Muscle of leg (tissue), 11 donors: Measurements from ENCODE around the gene NTSR1. TPM values are rescaled to one million over a fixed set of nuclear protein-coding genes. Genes with fewer than 3 reads are reported as not detected.

Experiments used
- DNase-seq: peaks from one replicate; pipeline ENCODE4 v3.0.0; 2013
- H3K27ac ChIP-seq: one replicate; pipeline ENCODE4 v1.5.1; 2013; ENCODE audit warnings: mild to moderate bottlenecking, low read length, control low read depth
- H3K27me3 ChIP-seq: one replicate; pipeline ENCODE4 v1.6.1; 2013; ENCODE audit warnings: low read length; ENCODE audit not compliant: control insufficient read depth, insufficient read depth
- H3K36me3 ChIP-seq: one replicate; pipeline ENCODE4 v1.6.1; 2013; ENCODE audit warnings: low read length; ENCODE audit not compliant: control insufficient read depth, insufficient read depth
- H3K4me1 ChIP-seq: one replicate; pipeline ENCODE4 v1.6.1; 2013; ENCODE audit warnings: low read length; ENCODE audit not compliant: control insufficient read depth, insufficient read depth
- H3K4me3 ChIP-seq: one replicate; pipeline ENCODE4 v1.5.1; 2013; ENCODE audit warnings: low read length, control low read depth
- H3K9me3 ChIP-seq: replicated peaks from 2 replicates; pipeline ENCODE4 v1.6.1; 2013; ENCODE audit warnings: low read depth, low read length; ENCODE audit not compliant: control insufficient read depth
- WGBS: methylation state at CpG from one replicate; pipeline ENCODE4 v1.1.5; 2013; ENCODE audit warnings: missing lambda C conversion rate; ENCODE audit not compliant: insufficient coverage; 5-methylcytosine and 5-hydroxymethylcytosine counted together
- polyA plus RNA-seq, 8 donors: library from polyadenylated mRNA; unstranded; fragments of 120-200 nt; gene quantifications; one replicate each; pipeline versions ENCODE4 v1.2.1 to v1.2.3, GENCODE V29; 2013; ENCODE audit warnings: inconsistent platforms in 1 of 8, low replicate concordance in 1 of 8; ENCODE audit not compliant: insufficient read length in 8 of 8, insufficient read depth in 1 of 8
- total RNA-seq: library from RNA; stranded (reverse); fragments of 120-200 nt; gene quantifications from one replicate; pipeline ENCODE4 v1.2.4, GENCODE V29; 2013

The NTSR1 gene
- total and polyA plus RNA-seq, 9 donors = 0.04 to 0.27 (median 0.18) TPM

DNA sequence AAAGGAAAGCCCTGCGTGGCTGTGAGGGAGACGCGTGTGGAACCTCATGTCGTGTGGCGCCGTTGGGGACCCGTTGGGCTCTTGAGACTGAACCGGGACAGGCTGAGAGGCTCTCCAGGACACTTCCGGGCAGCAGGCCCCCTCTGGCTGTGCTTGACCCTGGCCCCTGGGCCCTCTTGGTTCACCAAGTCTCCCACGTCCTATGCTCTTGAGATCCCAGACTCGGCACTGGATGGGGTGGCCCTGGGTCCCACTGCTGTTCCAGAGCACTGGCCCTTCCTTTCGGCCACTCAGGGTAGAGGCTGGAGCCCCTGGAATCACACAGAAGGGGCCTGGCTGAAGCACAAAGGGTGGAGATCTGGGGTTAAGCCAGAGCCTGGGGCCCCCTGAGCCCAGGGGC is 30.4 kb downstream of the NTSR1 start:
- peaks cover 31% of the 10 kb centered on the region for H3K27me3 ChIP-seq
- no peaks in the 10 kb centered on the region for H3K9me3 ChIP-seq
- no peak overlapping the region for H3K4me3 ChIP-seq
- peak overlapping the region; percentile 48 for H3K27ac ChIP-seq
- DNase-seq = no peak
- 77% methylated on average over 12 of the region's 12 CpGs for WGBS
- peaks cover 39% of the 10 kb centered on the region for H3K4me1 ChIP-seq
- H3K36me3 ChIP-seq = no peaks in the 10 kb centered on the region

GRCh38 chr20:62739581-62740285 is 31.1 kb downstream of the NTSR1 start:
- peak; percentile 70 for DNase-seq
- WGBS = 29% methylated on average over 31 of the region's 32 CpGs
- H3K36me3 ChIP-seq = no peaks in the 10 kb centered on the region
- peaks cover 29% of the 10 kb centered on the region for H3K27me3 ChIP-seq
- peaks cover 42% of the 10 kb centered on the region for H3K4me1 ChIP-seq
- peak overlapping the region; percentile 48 for H3K27ac ChIP-seq
- no peak overlapping the region for H3K4me3 ChIP-seq
- no peaks in the 10 kb centered on the region for H3K9me3 ChIP-seq

DNA sequence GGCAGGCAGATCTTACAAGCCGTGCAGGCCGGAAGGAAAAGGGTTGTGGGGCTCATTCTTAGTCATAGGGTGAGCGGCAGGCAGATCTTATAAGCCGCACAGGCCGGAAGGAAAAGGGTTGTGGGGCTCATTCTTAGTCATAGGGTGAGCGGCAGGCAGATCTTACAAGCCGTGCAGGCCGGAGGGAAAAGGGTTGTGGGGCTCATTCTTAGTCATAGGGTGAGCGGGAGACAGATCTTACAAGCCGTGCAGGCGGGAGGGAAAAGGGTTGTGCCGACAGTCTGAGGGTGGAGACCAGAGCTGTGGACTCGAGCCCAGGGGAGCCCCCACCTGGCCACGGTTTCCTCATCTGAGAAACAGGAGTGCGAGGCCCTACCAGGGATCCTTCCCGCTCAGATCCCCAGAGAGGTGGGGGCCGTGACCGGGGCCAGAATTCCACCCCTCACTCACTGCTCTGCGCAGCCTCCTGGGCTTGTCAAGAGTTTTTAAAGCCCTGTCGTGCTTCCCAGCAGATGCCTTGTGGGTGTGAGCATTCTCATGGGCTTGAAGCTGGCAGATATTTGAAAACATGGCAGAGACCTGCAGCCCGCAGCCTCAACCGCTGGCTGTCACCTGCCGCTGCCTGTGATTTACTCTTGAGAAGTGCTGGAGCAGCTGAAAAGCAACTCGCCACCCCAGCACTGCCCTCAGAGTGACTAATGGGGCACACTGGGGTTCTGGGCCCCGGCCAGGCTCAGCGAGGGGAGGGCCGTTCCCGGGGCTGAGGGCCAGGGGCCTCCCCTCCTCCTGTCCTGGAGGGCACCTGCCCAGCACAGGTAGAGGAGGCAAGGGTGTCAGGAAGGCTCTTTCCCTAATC is 31.9 kb downstream of the NTSR1 start:
- Histone ChIP-seq H3K9me3 (no peaks in the 10 kb centered on the region), H3K27me3 (peaks cover 27% of the 10 kb centered on the region), H3K4me1 (peaks cover 49% of the 10 kb centered on the region), H3K4me3 (no peak overlapping the region), H3K36me3 (no peaks in the 10 kb centered on the region), H3K27ac (peak overlapping the region; percentile 48)
- peak; percentile 47 for DNase-seq
- WGBS = 33% methylated on average over 23 of the region's 28 CpGs

GRCh38 chr20:62741191-62741691 is 32.6 kb downstream of the NTSR1 start:
- Histone ChIP-seq H3K36me3 (no peaks in the 10 kb centered on the region), H3K27me3 (peaks cover 25% of the 10 kb centered on the region), H3K9me3 (no peaks in the 10 kb centered on the region), H3K4me1 (peaks cover 56% of the 10 kb centered on the region), H3K4me3 (no peak overlapping the region), H3K27ac (no peak overlapping the region)
- no peak for DNase-seq
- WGBS = 51% methylated on average over 6 of the region's 9 CpGs

- Histone ChIP-seq H3K27me3 (peaks cover 22% of the 10 kb centered on the region), H3K36me3 (no peaks in the 10 kb centered on the region), H3K27ac (no peak overlapping the region), H3K4me1 (peaks cover 57% of the 10 kb centered on the region), H3K4me3 (no peak overlapping the region), H3K9me3 (no peaks in the 10 kb centered on the region)
- DNase-seq = no peak
- WGBS = 87% methylated on average over 12 of the region's 18 CpGs
These were observed 33.3 kb downstream of the NTSR1 start for GRCh38 chr20:62741701-62742491.

- Histone ChIP-seq H3K4me1 (peaks cover 57% of the 10 kb centered on the region), H3K36me3 (no peaks in the 10 kb centered on the region), H3K4me3 (no peak overlapping the region), H3K9me3 (no peaks in the 10 kb centered on the region), H3K27me3 (peaks cover 22% of the 10 kb centered on the region), H3K27ac (no peak overlapping the region)
- 78% methylated on average over 5 of the region's 6 CpGs for WGBS
- no peak for DNase-seq
These were observed 33.9 kb downstream of the NTSR1 start for GRCh38 chr20:62742550-62742949.

- DNase-seq = no peak
- WGBS = 85% methylated on average over 15 of the region's 21 CpGs
- no peak overlapping the region for H3K27ac ChIP-seq
These were observed 34.5 kb downstream of the NTSR1 start for GRCh38 chr20:62742979-62743776.

DNA sequence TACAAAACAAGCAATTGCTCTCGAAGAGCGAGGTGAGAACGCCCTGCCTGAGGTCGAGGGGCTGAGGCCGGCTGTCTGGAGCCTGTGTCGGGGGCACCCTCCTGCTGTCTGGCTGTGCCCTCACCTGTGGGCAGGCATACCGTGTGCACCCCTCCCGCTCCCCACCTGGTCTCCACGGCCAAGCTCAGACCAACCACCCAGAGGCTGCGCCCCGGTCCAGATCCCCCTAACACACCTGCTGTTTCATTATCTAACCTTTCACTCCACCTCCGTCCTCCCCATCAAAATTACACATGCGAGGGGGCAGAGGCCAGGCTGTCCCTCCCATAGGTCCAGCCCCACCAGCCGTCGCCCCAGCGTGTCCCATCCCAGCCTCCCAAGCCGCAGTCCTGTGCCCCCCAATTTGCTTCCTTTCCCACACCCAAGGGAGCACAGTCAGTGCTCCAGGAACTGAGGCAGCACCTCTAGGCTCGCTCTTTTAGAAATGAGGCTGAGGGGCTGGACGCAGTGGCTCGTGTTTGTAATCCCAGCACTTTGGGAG is 35.2 kb downstream of the NTSR1 start:
- Histone ChIP-seq H3K4me1 (peaks cover 46% of the 10 kb centered on the region), H3K36me3 (no peaks in the 10 kb centered on the region), H3K27ac (no peak overlapping the region), H3K9me3 (no peaks in the 10 kb centered on the region), H3K4me3 (no peak overlapping the region), H3K27me3 (peaks cover 22% of the 10 kb centered on the region)
- WGBS = 86% methylated on average over 17 of the region's 20 CpGs
- no peak for DNase-seq

More at GRCh38 chr20:62742979-62743776, 34.5 kb downstream of the NTSR1 start:
- Histone ChIP-seq H3K36me3 (no peaks in the 10 kb centered on the region), H3K9me3 (no peaks in the 10 kb centered on the region), H3K27me3 (peaks cover 22% of the 10 kb centered on the region), H3K4me1 (peaks cover 52% of the 10 kb centered on the region), H3K4me3 (no peak overlapping the region)

DNA sequence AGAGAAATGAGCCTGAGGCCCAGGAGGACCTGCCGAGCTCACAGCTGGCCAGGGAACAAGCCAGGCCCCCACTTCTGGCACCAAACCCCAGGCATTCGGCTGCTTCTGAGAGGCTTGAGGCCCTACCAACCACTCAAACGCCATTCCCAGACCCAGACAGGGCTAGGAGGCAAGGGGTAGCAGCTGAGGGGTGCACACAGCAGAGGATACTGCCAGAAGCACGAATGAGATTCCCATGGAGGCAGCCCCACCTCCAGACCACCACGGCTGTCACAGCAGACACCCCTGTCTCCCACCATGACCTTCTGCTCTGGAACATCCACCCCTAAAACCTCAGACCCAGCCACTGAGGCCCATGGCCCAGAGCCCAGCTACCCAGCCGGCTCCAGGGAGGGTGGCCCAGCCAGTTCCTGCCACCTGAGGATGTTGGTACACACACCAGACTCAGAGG is 36.1 kb downstream of the NTSR1 start:
- no peaks in the 10 kb centered on the region for H3K9me3 ChIP-seq
- DNase-seq = no peak
- H3K4me1 ChIP-seq = peaks cover 36% of the 10 kb centered on the region
- H3K36me3 ChIP-seq = no peaks in the 10 kb centered on the region
- 32% methylated on average over 4 of the region's 6 CpGs for WGBS
- H3K4me3 ChIP-seq = no peak overlapping the region
- H3K27me3 ChIP-seq = peaks cover 17% of the 10 kb centered on the region
- no peak overlapping the region for H3K27ac ChIP-seq
